HEK293 (cell line): Measurements from ENCODE around the gene KLHL13.

Experiments
- CTCF ChIA-PET: fragments of 350-600 bp; formaldehyde crosslinking; extraction: SDS; loops from one replicate; lab custom pipeline; 2021; ENCODE audit warnings: antibody characterized with exemption; lab: Yijun Ruan, JAX
- POLR2A ChIA-PET: fragments of 300-600 bp; formaldehyde crosslinking; extraction: SDS; loops from one replicate; lab custom pipeline; 2020; ENCODE audit warnings: antibody characterized with exemption, inconsistent platforms; lab: Yijun Ruan, JAX
- H3K27ac ChIP-seq: fragments of 200-500 bp; sonication (Bioruptor generic); 2 replicates; pipeline ENCODE4 v1.5.1; 2014; ENCODE audit warnings: low read depth, low read length, control low read depth, inconsistent platforms; ENCODE audit errors: extremely low read depth
- H3K36me3 ChIP-seq, 2 experiments: fragments of 200-500 bp in 1 of 2; sonication (Bioruptor generic) in 1 of 2; 1 replicate in 1 of 2; 2 replicates in 1 of 2; pipeline ENCODE4 v1.5.1; 2014 to 2017; ENCODE audit warnings: inconsistent platforms in 2 of 2, low read length in 2 of 2; ENCODE audit not compliant: control insufficient read depth in 2 of 2, insufficient read depth in 1 of 2
- H3K4me1 ChIP-seq: fragments of 200-500 bp; sonication (Bioruptor generic); 2 replicates; pipeline ENCODE4 v1.5.1; 2014; ENCODE audit warnings: mild to moderate bottlenecking, low read length, inconsistent platforms; ENCODE audit not compliant: control insufficient read depth, insufficient read depth
- H3K4me3 ChIP-seq: 2 replicates; pipeline ENCODE4 v1.5.1; 2011; ENCODE audit warnings: low read depth, mild to moderate bottlenecking, control low read depth, low read length, moderate library complexity
- H3K9me3 ChIP-seq: fragments of 200-500 bp; sonication (Bioruptor generic); 2 replicates; pipeline ENCODE4 v1.5.1; 2014; ENCODE audit warnings: low read depth, low read length, inconsistent platforms; ENCODE audit not compliant: control insufficient read depth, insufficient read depth
- GLIS1 ChIP-seq: fragments of 450-650 bp; formaldehyde crosslinking; IDR thresholded peaks from 2 replicates; pipeline ENCODE4 v1.5.1; 2016; ENCODE audit warnings: missing biosample characterization, missing genetic modification characterization
- REST ChIP-seq: fragments of 450-650 bp; formaldehyde crosslinking; IDR thresholded peaks from 2 replicates; pipeline ENCODE4 v1.5.1; 2016; ENCODE audit warnings: missing biosample characterization, missing genetic modification characterization
- SP2 ChIP-seq: fragments of 450-650 bp; formaldehyde crosslinking; IDR thresholded peaks from 2 replicates; pipeline ENCODE4 v1.5.1; 2016; ENCODE audit warnings: missing biosample characterization, missing genetic modification characterization
- ZBTB1 ChIP-seq: fragments of 450-650 bp; formaldehyde crosslinking; IDR thresholded peaks from 2 replicates; pipeline ENCODE4 v1.5.1; 2016; ENCODE audit warnings: missing biosample characterization, missing genetic modification characterization
- ZEB2 ChIP-seq: fragments of 450-650 bp; formaldehyde crosslinking; IDR thresholded peaks from 2 replicates; pipeline ENCODE4 v1.5.1; 2016; ENCODE audit warnings: missing biosample characterization, missing genetic modification characterization
- ZNF132 ChIP-seq: fragments of 450-650 bp; formaldehyde crosslinking; IDR thresholded peaks from 2 replicates; pipeline ENCODE4 v1.5.1; 2017; ENCODE audit warnings: missing biosample characterization, missing genetic modification characterization, borderline replicate concordance
- ZNF148 ChIP-seq: fragments of 450-650 bp; formaldehyde crosslinking; IDR thresholded peaks from 2 replicates; pipeline ENCODE4 v1.5.0; 2017; ENCODE audit warnings: missing biosample characterization, missing genetic modification characterization, borderline replicate concordance
- ZNF184 ChIP-seq: fragments of 450-650 bp; IDR thresholded peaks from 2 replicates; pipeline ENCODE4 v1.5.1; 2018; ENCODE audit warnings: missing biosample characterization, mild to moderate bottlenecking, missing genetic modification characterization
- ZNF266 ChIP-seq: fragments of 450-650 bp; formaldehyde crosslinking; IDR thresholded peaks from 2 replicates; pipeline ENCODE4 v1.5.1; 2016; ENCODE audit warnings: missing biosample characterization, missing genetic modification characterization, low read depth
- ZNF362 ChIP-seq: fragments of 450-650 bp; formaldehyde crosslinking; IDR thresholded peaks from 2 replicates; pipeline ENCODE4 v1.5.1; 2016; ENCODE audit warnings: missing biosample characterization, missing genetic modification characterization
- ZNF366 ChIP-seq: fragments of 450-650 bp; formaldehyde crosslinking; conservative IDR thresholded peaks from 2 replicates; pipeline ENCODE4 v1.5.1; 2016; ENCODE audit warnings: missing biosample characterization, missing genetic modification characterization
- ZNF391 ChIP-seq: fragments of 450-650 bp; formaldehyde crosslinking; IDR thresholded peaks from 2 replicates; pipeline ENCODE4 v1.5.1; 2016; ENCODE audit warnings: low read depth, missing biosample characterization, missing genetic modification characterization, borderline replicate concordance
- ZNF555 ChIP-seq: fragments of 450-650 bp; formaldehyde crosslinking; conservative IDR thresholded peaks from 2 replicates; pipeline ENCODE4 v1.5.1; 2017; ENCODE audit warnings: missing biosample characterization, mild to moderate bottlenecking, missing genetic modification characterization, inconsistent platforms
- ZNF707 ChIP-seq: fragments of 450-650 bp; formaldehyde crosslinking; IDR thresholded peaks from 2 replicates; pipeline ENCODE4 v1.5.1; 2016; ENCODE audit warnings: missing biosample characterization, missing genetic modification characterization
- TF ChIP-seq, protein P1 (sequence below): fragments of 450-650 bp; formaldehyde crosslinking; IDR thresholded peaks from 2 replicates; pipeline ENCODE4 v1.5.1; 2016; ENCODE audit warnings: missing biosample characterization, missing genetic modification characterization
- TF ChIP-seq, protein P2 (sequence below): fragments of 450-650 bp; formaldehyde crosslinking; IDR thresholded peaks from 2 replicates; pipeline ENCODE4 v1.5.1; 2016; ENCODE audit warnings: missing biosample characterization, missing genetic modification characterization
- TF ChIP-seq, protein P3 (sequence below): fragments of 450-650 bp; formaldehyde crosslinking; IDR thresholded peaks from 2 replicates; pipeline ENCODE4 v1.5.1; 2016; ENCODE audit warnings: missing biosample characterization, missing genetic modification characterization

KLHL13 gene

DNA sequence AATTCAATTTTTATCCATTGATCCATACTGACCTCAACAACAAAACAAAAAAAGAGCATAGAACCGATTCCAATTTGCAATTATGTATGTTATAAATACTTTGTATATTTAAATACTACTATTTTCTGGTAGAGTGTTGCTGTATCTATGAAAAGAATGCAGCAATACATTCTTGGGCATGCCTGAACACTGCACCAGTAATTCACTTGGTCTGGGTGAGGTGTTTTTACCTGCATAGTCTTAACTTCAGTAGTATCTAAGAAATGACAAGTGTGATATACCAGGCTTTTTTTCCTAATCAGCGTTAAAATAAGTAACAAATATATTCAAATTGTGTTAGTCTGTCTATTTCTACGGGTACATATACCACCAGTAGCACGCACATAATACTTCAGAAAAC lies 120.2 kb downstream of the KLHL13 start:
- CTCF ChIA-PET = interaction anchor here (0.6 to 2.5 kb wide), 7 partner anchors 11 to 258 kb away, joined by 3 to 8 read pairs (median 3); no protein-coding TSS in a partner anchor
- 0 out of 2 replicates have a peak, but pooled peaks cover 3% of the 10 kb centered on the region for H3K4me1 ChIP-seq
- no peaks in the 10 kb centered on the region for H3K36me3 ChIP-seq
- TF ChIP-seq, protein P1, sequence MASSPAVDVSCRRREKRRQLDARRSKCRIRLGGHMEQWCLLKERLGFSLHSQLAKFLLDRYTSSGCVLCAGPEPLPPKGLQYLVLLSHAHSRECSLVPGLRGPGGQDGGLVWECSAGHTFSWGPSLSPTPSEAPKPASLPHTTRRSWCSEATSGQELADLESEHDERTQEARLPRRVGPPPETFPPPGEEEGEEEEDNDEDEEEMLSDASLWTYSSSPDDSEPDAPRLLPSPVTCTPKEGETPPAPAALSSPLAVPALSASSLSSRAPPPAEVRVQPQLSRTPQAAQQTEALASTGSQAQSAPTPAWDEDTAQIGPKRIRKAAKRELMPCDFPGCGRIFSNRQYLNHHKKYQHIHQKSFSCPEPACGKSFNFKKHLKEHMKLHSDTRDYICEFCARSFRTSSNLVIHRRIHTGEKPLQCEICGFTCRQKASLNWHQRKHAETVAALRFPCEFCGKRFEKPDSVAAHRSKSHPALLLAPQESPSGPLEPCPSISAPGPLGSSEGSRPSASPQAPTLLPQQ (tag by site-specific recombination) = no peak
- no peak overlapping the region for H3K4me3 ChIP-seq
- no peaks in the 10 kb centered on the region for H3K9me3 ChIP-seq
- H3K27ac ChIP-seq = no peak overlapping the region
- POLR2A ChIA-PET = interaction anchor here (0.9 kb wide), 1 partner anchor 233 kb away, joined by 4 read pairs; no protein-coding TSS in a partner anchor

DNA sequence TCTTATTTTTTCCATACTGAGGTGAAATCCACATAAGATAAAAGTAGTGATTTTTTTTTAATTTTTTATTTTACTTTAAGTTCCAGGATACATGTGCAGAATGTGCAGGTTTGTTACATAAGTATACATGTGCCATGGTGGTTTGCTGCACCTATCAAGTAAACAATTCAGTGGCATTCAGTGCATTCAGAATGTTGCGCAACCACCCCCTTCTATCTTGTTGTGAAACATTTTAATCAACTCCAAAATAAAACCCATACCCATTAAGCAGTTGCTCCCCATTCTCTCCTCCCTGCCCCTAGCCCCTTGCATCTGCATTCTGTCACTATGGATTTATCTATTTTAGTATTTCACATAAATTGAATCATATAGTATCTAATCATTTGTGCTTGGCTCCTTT lies 121.2 kb downstream of the KLHL13 start:
- CTCF ChIA-PET = interaction anchor here (0.6 to 2.5 kb wide), 4 partner anchors 10 to 260 kb away, joined by 3 to 8 read pairs (median 3); no protein-coding TSS in a partner anchor
- TF ChIP-seq, protein P2, sequence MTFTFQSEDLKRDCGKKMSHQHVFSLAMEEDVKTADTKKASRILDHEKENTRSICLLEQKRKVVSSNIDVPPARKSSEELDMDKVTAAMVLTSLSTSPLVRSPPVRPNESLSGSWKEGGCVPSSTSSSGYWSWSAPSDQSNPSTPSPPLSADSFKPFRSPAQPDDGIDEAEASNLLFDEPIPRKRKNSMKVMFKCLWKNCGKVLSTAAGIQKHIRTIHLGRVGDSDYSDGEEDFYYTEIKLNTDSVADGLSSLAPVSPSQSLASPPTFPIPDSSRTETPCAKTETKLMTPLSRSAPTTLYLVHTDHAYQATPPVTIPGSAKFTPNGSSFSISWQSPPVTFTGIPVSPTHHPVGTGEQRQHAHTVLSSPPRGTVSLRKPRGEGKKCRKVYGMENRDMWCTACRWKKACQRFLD = no peak
- no peak for TF ChIP-seq REST (tag by site-specific recombination)
- TF ChIP-seq SP2 (tag by site-specific recombination) = no peak
- TF ChIP-seq ZNF707 (tag by site-specific recombination) = no peak
- TF ChIP-seq, protein P3, sequence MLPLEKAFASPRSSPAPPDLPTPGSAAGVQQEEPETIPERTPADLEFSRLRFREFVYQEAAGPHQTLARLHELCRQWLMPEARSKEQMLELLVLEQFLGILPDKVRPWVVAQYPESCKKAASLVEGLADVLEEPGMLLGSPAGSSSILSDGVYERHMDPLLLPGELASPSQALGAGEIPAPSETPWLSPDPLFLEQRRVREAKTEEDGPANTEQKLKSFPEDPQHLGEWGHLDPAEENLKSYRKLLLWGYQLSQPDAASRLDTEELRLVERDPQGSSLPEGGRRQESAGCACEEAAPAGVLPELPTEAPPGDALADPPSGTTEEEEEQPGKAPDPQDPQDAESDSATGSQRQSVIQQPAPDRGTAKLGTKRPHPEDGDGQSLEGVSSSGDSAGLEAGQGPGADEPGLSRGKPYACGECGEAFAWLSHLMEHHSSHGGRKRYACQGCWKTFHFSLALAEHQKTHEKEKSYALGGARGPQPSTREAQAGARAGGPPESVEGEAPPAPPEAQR (tag by site-specific recombination) = no peak
- no peak for TF ChIP-seq ZNF266 (tag by site-specific recombination)
- no peak for TF ChIP-seq ZBTB1 (tag by site-specific recombination)
- no peak for TF ChIP-seq ZNF148 (tag by site-specific recombination)
- no peak for TF ChIP-seq ZNF366 (tag by site-specific recombination)
- no peak for TF ChIP-seq ZNF391 (tag by site-specific recombination)
- TF ChIP-seq GLIS1 = no peak
- no peak for TF ChIP-seq ZNF132 (tag by site-specific recombination)
- no peak for TF ChIP-seq ZEB2 (tag by site-specific recombination)
- no peak for TF ChIP-seq ZNF184 (tag by site-specific recombination)
- no peak for TF ChIP-seq ZNF362 (tag by site-specific recombination)
- TF ChIP-seq ZNF555 (tag by site-specific recombination) = no peak
- peaks cover 6% of the 10 kb centered on the region; the same call in 1 of the 2 replicates for H3K4me1 ChIP-seq
- POLR2A ChIA-PET = no interaction called here
- no peak overlapping the region for H3K27ac ChIP-seq
- no peaks in the 10 kb centered on the region for H3K9me3 ChIP-seq
- H3K36me3 ChIP-seq = no peaks in the 10 kb centered on the region
- no peak overlapping the region for H3K4me3 ChIP-seq
